Chondrocyte (in vitro differentiated cells): ENCODE measurements around the gene GREM1. TPM values are rescaled to one million over a fixed set of nuclear protein-coding genes. Genes with fewer than 3 reads are reported as not detected.

Source experiments
- DNase-seq: peaks from one replicate; pipeline ENCODE4 v3.0.0; 2021; ENCODE audit warnings: mixed read lengths, low spot score
- H3K27ac Mint-ChIP-seq: one replicate; pipeline ENCODE4 v1.8.0; 2021; ENCODE audit warnings: mild to moderate bottlenecking, moderate library complexity, mixed read lengths; ENCODE audit not compliant: unreplicated experiment
- H3K27me3 Mint-ChIP-seq: 2 replicates; pipeline ENCODE4 v1.8.0; 2021; ENCODE audit warnings: low read depth, mixed read lengths
- H3K36me3 Mint-ChIP-seq: 2 replicates; pipeline ENCODE4 v1.8.0; 2021; ENCODE audit warnings: low read depth, mixed read lengths
- H3K4me1 Mint-ChIP-seq: 2 replicates; pipeline ENCODE4 v1.8.0; 2021; ENCODE audit warnings: low read depth, mild to moderate bottlenecking, mixed read lengths
- H3K4me3 Mint-ChIP-seq: one replicate; pipeline ENCODE4 v1.8.0; 2021; ENCODE audit warnings: mild to moderate bottlenecking, moderate library complexity, mixed read lengths; ENCODE audit not compliant: unreplicated experiment
- H3K9me3 Mint-ChIP-seq: 2 replicates; pipeline ENCODE4 v1.8.0; 2021; ENCODE audit warnings: low read depth, mixed read lengths
- total RNA-seq: library from RNA; stranded (reverse); gene quantifications from 3 replicates; pipeline ENCODE4 v1.2.1, GENCODE V29; 2021
- TF ChIP-seq, protein P1 (sequence below): fragments of 200-600 bp; sonication (generic); IDR thresholded peaks from 2 replicates; pipeline ENCODE4 v1.5.0; 2021; ENCODE audit warnings: antibody characterized with exemption, mild to moderate bottlenecking, moderate library complexity

Gene GREM1
- total RNA-seq, 1 donor from 2014 or later: 142 TPM

- DNase-seq: no peak
- Mint-ChIP-seq H3K9me3 (peaks cover 9% of the 10 kb centered on the region), H3K27me3 (no peaks in the 10 kb centered on the region), H3K27ac (no peak overlapping the region), H3K4me1 (peaks cover 20% of the 10 kb centered on the region), H3K36me3 (peaks cover 2% of the 10 kb centered on the region), H3K4me3 (no peak overlapping the region)
- TF ChIP-seq, protein P1, sequence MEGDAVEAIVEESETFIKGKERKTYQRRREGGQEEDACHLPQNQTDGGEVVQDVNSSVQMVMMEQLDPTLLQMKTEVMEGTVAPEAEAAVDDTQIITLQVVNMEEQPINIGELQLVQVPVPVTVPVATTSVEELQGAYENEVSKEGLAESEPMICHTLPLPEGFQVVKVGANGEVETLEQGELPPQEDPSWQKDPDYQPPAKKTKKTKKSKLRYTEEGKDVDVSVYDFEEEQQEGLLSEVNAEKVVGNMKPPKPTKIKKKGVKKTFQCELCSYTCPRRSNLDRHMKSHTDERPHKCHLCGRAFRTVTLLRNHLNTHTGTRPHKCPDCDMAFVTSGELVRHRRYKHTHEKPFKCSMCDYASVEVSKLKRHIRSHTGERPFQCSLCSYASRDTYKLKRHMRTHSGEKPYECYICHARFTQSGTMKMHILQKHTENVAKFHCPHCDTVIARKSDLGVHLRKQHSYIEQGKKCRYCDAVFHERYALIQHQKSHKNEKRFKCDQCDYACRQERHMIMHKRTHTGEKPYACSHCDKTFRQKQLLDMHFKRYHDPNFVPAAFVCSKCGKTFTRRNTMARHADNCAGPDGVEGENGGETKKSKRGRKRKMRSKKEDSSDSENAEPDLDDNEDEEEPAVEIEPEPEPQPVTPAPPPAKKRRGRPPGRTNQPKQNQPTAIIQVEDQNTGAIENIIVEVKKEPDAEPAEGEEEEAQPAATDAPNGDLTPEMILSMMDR: no peak
Measured at GRCh38 chr15:32750979-32751378, 33.2 kb downstream of the GREM1 start.

DNA sequence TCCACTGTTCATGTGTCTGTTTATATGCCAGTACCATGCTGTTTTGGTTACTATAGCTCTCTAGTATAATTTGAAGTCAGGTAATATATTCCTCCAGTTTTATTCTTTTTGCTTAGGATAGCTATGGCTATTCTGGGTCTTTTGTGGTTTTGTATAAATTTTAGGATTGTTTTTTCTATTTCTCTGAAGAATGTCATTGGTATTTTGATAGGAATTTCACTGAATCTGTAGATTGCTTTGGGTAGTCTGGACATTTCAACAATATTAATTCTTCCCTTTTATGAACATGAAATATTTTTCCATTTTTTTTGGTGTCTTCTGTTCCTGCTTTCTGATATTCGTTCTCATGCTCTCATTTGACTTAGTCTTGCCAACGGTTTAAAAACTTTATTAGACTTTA is 39.6 kb downstream of the GREM1 start:
- TF ChIP-seq, protein P1: no peak
- H3K27ac Mint-ChIP-seq: no peak overlapping the region
- no peaks in the 10 kb centered on the region for H3K27me3 Mint-ChIP-seq
- H3K4me3 Mint-ChIP-seq: no peak overlapping the region
- peaks cover 12% of the 10 kb centered on the region for H3K36me3 Mint-ChIP-seq
- DNase-seq: no peak
- peaks cover 21% of the 10 kb centered on the region for H3K9me3 Mint-ChIP-seq
- H3K4me1 Mint-ChIP-seq: peaks cover 6% of the 10 kb centered on the region

- Mint-ChIP-seq H3K9me3 (no peaks in the 10 kb centered on the region), H3K27ac (no peak overlapping the region), H3K4me1 (peaks cover 6% of the 10 kb centered on the region), H3K36me3 (no peaks in the 10 kb centered on the region), H3K4me3 (no peak overlapping the region), H3K27me3 (no peaks in the 10 kb centered on the region)
- DNase-seq: no peak
- TF ChIP-seq, protein P1: no peak
Measured at GRCh38 chr15:32763295-32763694, 45.5 kb downstream of the GREM1 start.

- no peak for DNase-seq
- Mint-ChIP-seq H3K27ac (no peak overlapping the region), H3K9me3 (peaks cover 3% of the 10 kb centered on the region), H3K4me3 (no peak overlapping the region), H3K36me3 (no peaks in the 10 kb centered on the region), H3K4me1 (peaks cover 14% of the 10 kb centered on the region), H3K27me3 (no peaks in the 10 kb centered on the region)
- TF ChIP-seq, protein P1: no peak
Measured at GRCh38 chr15:32765236-32765635, 47.4 kb downstream of the GREM1 start.

- Mint-ChIP-seq H3K36me3 (no peaks in the 10 kb centered on the region), H3K4me3 (no peak overlapping the region), H3K27ac (no peak overlapping the region), H3K27me3 (no peaks in the 10 kb centered on the region), H3K9me3 (peaks cover 3% of the 10 kb centered on the region), H3K4me1 (peaks cover 20% of the 10 kb centered on the region)
- no peak for DNase-seq
- TF ChIP-seq, protein P1: no peak
Measured at GRCh38 chr15:32766101-32766500, 48.3 kb downstream of the GREM1 start.
